ENCODE results near the gene CLEC3B.
"Not testable (repeated sequence)": the region's sequence is repeated elsewhere in the genome, so short reads cannot be mapped to it uniquely, and the experiment has no call there.

The CLEC3B gene

GRCh38 chr3:45067486-45067885 lies 41.4 kb downstream of the CLEC3B start:
- DNase-seq (ENCODE audit: low spot score), result no peak
- in situ Hi-C loops (cut with MboI; ENCODE audit: low pct_unique_long_range_greater_than_20kb, low sequenced_read_pairs, unreplicated experiment), result no loop called here
- TF ChIP-seq CTCF (IDR thresholded peaks at IDR 0.05; ENCODE audit: extremely low read depth, insufficient read depth, missing control alignments), result no peak

DNA sequence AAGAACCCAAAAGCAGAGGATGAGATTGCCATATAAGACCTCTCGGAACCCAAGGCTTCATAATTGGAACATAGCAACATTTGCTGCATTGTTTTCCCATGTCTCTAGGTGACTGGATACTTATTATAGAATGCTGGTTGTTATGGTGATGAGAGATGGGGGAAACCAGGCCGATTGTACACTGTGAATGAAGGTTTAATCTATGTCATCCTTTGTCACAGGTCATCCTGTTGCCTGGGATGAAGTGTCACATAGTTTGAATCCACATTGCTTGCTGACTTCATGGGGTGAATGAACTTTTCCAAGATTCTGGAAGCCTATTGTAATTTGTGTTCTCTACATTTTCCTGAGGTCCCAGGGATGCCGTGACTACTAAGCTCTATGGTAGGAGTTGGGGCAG lies 41.8 kb downstream of the CLEC3B start:
- DNase-seq (ENCODE audit: low spot score), result no peak
- in situ Hi-C loops (cut with MboI; ENCODE audit: low pct_unique_long_range_greater_than_20kb, low sequenced_read_pairs, unreplicated experiment), result no loop called here
- TF ChIP-seq CTCF (IDR thresholded peaks at IDR 0.05; ENCODE audit: extremely low read depth, insufficient read depth, missing control alignments), result no peak

DNA sequence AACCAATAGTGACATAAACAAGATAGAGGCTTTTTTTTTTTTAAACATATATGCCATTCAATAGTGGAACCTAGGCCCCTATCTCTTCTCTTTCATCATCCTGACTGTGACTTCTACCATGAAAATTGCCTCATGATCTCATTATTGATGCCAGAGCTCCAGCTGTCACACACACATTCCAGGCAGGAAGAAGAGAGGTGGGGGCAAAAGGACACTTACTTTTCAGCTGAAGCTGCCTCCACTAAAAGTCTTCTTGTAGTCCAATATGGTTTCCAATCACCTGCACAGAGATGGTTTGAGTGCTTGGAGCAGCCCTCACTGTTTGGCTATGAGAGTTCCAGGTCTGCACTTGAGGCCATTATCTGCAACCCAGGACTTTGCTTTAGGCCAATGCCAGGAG lies 45.0 kb downstream of the CLEC3B start:
- in situ Hi-C loops (cut with MboI; ENCODE audit: low pct_unique_long_range_greater_than_20kb, low sequenced_read_pairs, unreplicated experiment), result no loop called here
- TF ChIP-seq CTCF (IDR thresholded peaks at IDR 0.05; ENCODE audit: extremely low read depth, insufficient read depth, missing control alignments), result no peak
- no peak for DNase-seq (ENCODE audit: low spot score)

DNA sequence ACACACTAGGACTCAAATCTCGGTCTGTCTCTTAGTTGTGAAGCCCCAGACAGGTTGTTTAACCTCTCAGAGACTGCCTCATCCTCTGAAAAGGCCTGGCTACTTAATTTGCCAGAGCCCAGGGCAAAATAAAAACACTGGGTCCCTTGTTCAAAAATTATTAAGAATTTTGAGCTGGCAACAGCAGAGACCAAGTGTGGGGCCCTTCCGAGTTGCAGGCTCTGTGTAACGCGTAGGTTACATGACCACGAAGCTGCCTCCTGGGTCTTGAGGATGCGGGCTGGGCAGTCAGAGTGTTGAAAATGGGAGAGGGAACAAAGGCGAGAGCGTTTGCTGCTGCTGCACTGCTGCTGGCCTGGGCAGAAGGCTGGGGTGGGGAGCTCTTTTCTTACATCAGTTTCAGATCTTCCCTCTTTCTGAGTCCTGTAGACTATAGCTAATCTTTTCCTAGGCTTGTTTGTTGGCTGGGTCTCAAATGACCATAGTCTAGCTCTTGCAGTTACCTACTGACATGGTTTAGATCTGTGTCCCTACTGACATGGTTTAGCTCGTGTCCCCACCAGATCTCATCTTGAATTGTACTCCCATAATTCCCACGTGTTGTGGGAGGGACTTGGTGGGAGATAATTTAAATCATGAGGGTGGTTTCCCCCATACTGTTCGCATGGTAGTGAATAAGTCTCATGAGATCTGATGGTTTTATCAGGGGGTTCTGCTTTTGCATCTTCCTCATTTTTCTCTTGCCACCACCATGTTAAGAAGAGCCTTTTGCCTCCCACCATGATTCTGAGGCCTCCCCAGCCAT lies 49.9 kb downstream of the CLEC3B start:
- TF ChIP-seq CTCF (IDR thresholded peaks at IDR 0.05; ENCODE audit: extremely low read depth, insufficient read depth, missing control alignments), result no peak
- in situ Hi-C loops (cut with MboI; ENCODE audit: low pct_unique_long_range_greater_than_20kb, low sequenced_read_pairs, unreplicated experiment), result no loop called here
- no peak for DNase-seq (ENCODE audit: low spot score)

- DNase-seq (ENCODE audit: low spot score); in situ Hi-C loops (cut with MboI; ENCODE audit: low pct_unique_long_range_greater_than_20kb, low sequenced_read_pairs, unreplicated experiment): not testable (repeated sequence)
These were observed 52.2 kb downstream of the CLEC3B start for GRCh38 chr3:45078256-45078655.

- in situ Hi-C loops (cut with MboI; ENCODE audit: low pct_unique_long_range_greater_than_20kb, low sequenced_read_pairs, unreplicated experiment), result no loop called here
- TF ChIP-seq CTCF (IDR thresholded peaks at IDR 0.05; ENCODE audit: extremely low read depth, insufficient read depth, missing control alignments), result no peak
- DNase-seq (ENCODE audit: low spot score), result no peak
These were observed 52.9 kb downstream of the CLEC3B start for GRCh38 chr3:45078910-45079522.

GRCh38 chr3:45079715-45080114 lies 53.6 kb downstream of the CLEC3B start:
- no peak for DNase-seq (ENCODE audit: low spot score)
- in situ Hi-C loops (cut with MboI; ENCODE audit: low pct_unique_long_range_greater_than_20kb, low sequenced_read_pairs, unreplicated experiment), result no loop called here
- TF ChIP-seq CTCF (IDR thresholded peaks at IDR 0.05; ENCODE audit: extremely low read depth, insufficient read depth, missing control alignments), result no peak

All from GM13977 (cell line).